ENCODE data around the gene NDOR1.
A peak's percentile ranks its signal among the peaks of the same experiment; 100 is the strongest.

NDOR1 gene

GRCh38 chr9:137183980-137184595 is 21.4 kb upstream of the NDOR1 start:
- no peak for DNase-seq

GRCh38 chr9:137184881-137185660 is 20.4 kb upstream of the NDOR1 start:
- DNase-seq = no peak

- DNase-seq = no peak
These were observed 19.6 kb upstream of the NDOR1 start for GRCh38 chr9:137185921-137186320.

- DNase-seq = no peak
These were observed 19.1 kb upstream of the NDOR1 start for GRCh38 chr9:137186385-137186784.

GRCh38 chr9:137187386-137187785 is 18.1 kb upstream of the NDOR1 start:
- no peak for DNase-seq

GRCh38 chr9:137188086-137188489 is 17.4 kb upstream of the NDOR1 start:
- no peak for DNase-seq

- peak; percentile 91 for DNase-seq
These were observed 16.8 kb upstream of the NDOR1 start, which contains the start of the genes ANAPC2 and SSNA1 for GRCh38 chr9:137188490-137189296. Gene ANAPC2, minus strand, starts transcription at chr9:137188560. Its CDS starts 28 bp downstream, at chr9:137188532. Gene SSNA1, plus strand, starts transcription at chr9:137188676. Its CDS starts 51 bp downstream, at chr9:137188727.

GRCh38 chr9:137189297-137190295 is 15.9 kb upstream of the NDOR1 start:
- DNase-seq = no peak

- no peak for DNase-seq
These were observed 15.1 kb upstream of the NDOR1 start for GRCh38 chr9:137190315-137190856.

GRCh38 chr9:137191245-137191644 is 14.3 kb upstream of the NDOR1 start:
- DNase-seq = no peak

- DNase-seq = no peak
These were observed 13.6 kb upstream of the NDOR1 start for GRCh38 chr9:137191691-137192447.

- no peak for DNase-seq
These were observed 13.1 kb upstream of the NDOR1 start for GRCh38 chr9:137192448-137192780.

GRCh38 chr9:137192859-137193258 is 12.6 kb upstream of the NDOR1 start:
- DNase-seq = no peak

- DNase-seq = no peak
These were observed 11.7 kb upstream of the NDOR1 start for GRCh38 chr9:137193771-137194170.

- DNase-seq = no peak
These were observed 11.1 kb upstream of the NDOR1 start for GRCh38 chr9:137194388-137194787.

GRCh38 chr9:137194909-137195308 is 10.6 kb upstream of the NDOR1 start:
- no peak for DNase-seq

- DNase-seq = no peak
These were observed 9.8 kb upstream of the NDOR1 start for GRCh38 chr9:137195525-137196220.

GRCh38 chr9:137198051-137198901 is 7.2 kb upstream of the NDOR1 start:
- no peak for DNase-seq

- DNase-seq = no peak
These were observed 6.6 kb upstream of the NDOR1 start for GRCh38 chr9:137198902-137199283.
